ENCODE data around the gene DDIT3.

DDIT3 gene

GRCh38 chr12:57546438-57547287, 26.3 kb upstream of the DDIT3 start, which contains the start of gene DCTN2:
DCTN2 (minus strand) TSS chr12:57547192; CDS start chr12:57547063, 129 bp downstream.
- peak; percentile 99 for DNase-seq

DNA sequence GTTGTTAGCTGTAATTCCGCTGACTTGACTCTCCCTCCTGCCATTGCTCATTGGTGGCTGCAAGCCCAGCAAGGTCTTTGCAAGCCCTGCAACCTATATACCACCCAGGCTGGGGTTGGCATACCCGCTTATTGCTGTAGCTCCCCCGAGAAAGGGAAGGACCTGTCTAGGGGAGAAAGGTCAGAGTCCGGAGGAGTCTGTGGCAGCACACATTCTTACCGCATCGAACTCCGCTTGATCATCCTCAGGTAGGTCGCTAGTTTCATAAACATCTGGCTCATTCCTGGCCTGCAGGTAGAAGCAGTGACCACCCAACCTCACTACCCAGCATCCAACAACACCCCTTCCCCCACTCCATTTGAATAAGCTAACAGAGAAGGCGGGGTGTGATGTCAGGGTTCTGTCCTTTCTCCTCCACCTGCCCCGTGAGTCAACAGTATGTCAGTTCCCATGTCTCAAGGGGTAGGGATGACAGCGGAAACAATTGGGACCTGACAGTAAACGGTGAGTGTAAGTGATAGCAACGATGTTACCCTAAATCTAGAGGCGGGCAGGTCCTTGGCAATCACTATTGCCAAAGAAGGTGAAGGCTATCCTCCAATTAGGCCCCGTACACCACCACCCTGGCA, 25.6 kb upstream of the DDIT3 start:
- no peak for DNase-seq

- DNase-seq = peak; percentile 41
Observed at GRCh38 chr12:57543581-57543980, 23.3 kb upstream of the DDIT3 start.

- no peak for DNase-seq
Observed at GRCh38 chr12:57541717-57542116, 21.4 kb upstream of the DDIT3 start.

- no peak for DNase-seq
Observed at GRCh38 chr12:57541001-57541400, 20.7 kb upstream of the DDIT3 start.

GRCh38 chr12:57539134-57539768, 18.9 kb upstream of the DDIT3 start:
- DNase-seq = peak; percentile 96

GRCh38 chr12:57536597-57536942, 16.3 kb upstream of the DDIT3 start:
- DNase-seq = no peak

GRCh38 chr12:57535764-57536596, 15.7 kb upstream of the DDIT3 start:
- DNase-seq = no peak

DNA sequence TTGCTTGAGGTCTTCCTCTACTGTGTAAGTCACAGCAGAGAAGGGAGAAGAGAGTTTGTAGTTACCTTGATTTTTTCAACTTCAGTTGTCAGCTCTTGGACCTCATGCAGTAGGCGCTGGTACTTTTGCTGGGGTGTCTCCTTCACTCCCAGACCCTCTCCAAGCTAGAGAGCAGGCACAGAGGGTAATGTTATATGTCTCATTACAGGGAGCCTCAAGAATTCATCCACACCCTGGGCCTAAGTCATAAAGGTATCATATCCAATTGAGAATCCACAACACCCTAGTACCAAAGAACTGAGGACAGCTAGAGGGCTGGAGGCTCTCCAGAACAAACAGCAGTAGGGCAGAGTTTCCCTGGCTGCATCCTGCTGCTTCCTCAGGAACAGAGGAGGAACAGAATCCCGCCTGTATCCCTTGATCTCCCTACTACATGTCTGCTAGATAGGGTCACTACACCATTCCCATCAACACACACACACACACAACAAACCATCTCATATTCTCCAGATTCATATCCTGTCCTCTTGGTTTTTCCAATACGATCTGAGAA, 14.8 kb upstream of the DDIT3 start:
- no peak for DNase-seq

- no peak for DNase-seq
Observed at GRCh38 chr12:57534250-57534649, 13.9 kb upstream of the DDIT3 start.

- DNase-seq = no peak
Observed at GRCh38 chr12:57533108-57533507, 12.8 kb upstream of the DDIT3 start.

GRCh38 chr12:57531836-57532235, 11.5 kb upstream of the DDIT3 start:
- DNase-seq = no peak

- DNase-seq = no peak
Observed at GRCh38 chr12:57530396-57531142, 10.3 kb upstream of the DDIT3 start.

- DNase-seq = no peak
Observed at GRCh38 chr12:57529831-57530230, 9.5 kb upstream of the DDIT3 start.

DNA sequence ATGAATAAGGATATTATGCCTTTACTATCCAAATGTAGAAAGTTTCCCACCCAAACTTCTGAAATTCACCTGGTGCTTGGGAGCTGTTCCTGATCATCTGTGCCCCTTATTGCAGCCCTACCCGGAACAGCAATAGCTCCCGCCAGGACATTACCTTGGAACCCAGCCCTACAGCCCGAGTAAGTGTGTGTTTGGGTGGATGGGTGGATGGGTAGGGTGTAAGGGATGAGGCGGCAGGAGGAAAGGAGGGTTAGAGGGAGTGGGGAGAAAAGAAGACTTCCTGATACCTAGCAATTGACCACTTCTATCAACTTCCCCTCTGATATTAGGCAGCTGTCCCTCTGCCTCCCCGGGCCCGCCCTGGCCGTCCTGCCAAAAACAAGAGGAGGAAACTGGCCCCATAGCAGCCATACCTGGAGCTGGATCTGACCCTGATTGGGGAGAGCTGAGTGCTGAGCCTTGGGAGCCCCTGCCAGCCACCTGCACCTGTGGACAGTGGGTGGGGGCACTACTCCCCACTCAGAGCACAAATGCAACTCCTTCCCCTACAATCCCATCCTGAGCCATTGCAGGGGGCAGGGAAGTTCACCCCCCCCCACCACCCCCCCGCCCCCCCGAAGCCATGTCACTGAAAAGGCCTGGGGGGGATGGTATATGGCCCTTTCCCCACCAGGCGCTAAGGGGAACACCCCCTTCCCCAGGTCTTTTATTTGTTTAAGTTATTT, 8.7 kb upstream of the DDIT3 start:
- DNase-seq = no peak

DNA sequence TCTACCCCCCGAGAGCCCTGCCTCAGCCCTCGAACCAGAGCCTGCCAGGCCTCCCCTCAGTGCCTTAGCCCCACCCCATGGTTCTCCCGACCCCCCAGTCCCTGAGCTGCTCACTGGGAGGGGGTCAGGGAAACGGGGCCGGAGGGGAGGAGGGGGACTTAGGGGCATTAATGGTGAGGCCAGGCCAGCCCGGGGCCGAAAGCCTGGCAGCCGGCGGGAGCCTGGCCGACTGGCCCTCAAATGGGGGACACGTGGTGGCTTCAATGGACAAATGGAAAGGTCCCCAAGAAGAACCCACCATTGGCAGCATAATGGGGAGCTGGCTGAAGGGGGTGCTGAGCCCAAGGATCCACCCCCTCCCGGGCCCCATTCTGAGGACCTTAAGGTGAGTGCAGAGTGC, 7.9 kb upstream of the DDIT3 start:
- DNase-seq = no peak

- DNase-seq = no peak
Observed at GRCh38 chr12:57527184-57527583, 6.9 kb upstream of the DDIT3 start.

- DNase-seq = no peak
Observed at GRCh38 chr12:57526477-57527126, 6.3 kb upstream of the DDIT3 start.

- no peak for DNase-seq
Observed at GRCh38 chr12:57525615-57526383, 5.5 kb upstream of the DDIT3 start.
